GM18520 (cell line): ENCODE measurements around the gene CHD2.

Source experiments
- ATAC-seq: cut with Tn5 transposase; IDR thresholded peaks from one replicate; pipeline ENCODE4 v1.9.1; 2021; ENCODE audit not compliant: unreplicated experiment

CHD2 gene

GRCh38 chr15:93063796-93064690, 163.9 kb downstream of the CHD2 start:
- no peak for ATAC-seq

GRCh38 chr15:93065641-93066045, 165.5 kb downstream of the CHD2 start:
- no peak for ATAC-seq

GRCh38 chr15:93066224-93066681, 166.1 kb downstream of the CHD2 start:
- no peak for ATAC-seq

GRCh38 chr15:93066834-93067648, 166.9 kb downstream of the CHD2 start:
- no peak for ATAC-seq

GRCh38 chr15:93067649-93068085, 167.5 kb downstream of the CHD2 start:
- ATAC-seq = no peak

- ATAC-seq = no peak
Observed at GRCh38 chr15:93068581-93069199, 168.6 kb downstream of the CHD2 start.

- ATAC-seq = no peak
Observed at GRCh38 chr15:93070132-93070531, 170.0 kb downstream of the CHD2 start.

- no peak for ATAC-seq
Observed at GRCh38 chr15:93070551-93071296, 170.6 kb downstream of the CHD2 start.

GRCh38 chr15:93071469-93071936, 171.4 kb downstream of the CHD2 start:
- no peak for ATAC-seq

GRCh38 chr15:93072011-93072410, 171.9 kb downstream of the CHD2 start:
- ATAC-seq = no peak

- no peak for ATAC-seq
Observed at GRCh38 chr15:93072411-93073394, 172.6 kb downstream of the CHD2 start.

GRCh38 chr15:93073465-93073952, 173.4 kb downstream of the CHD2 start:
- no peak for ATAC-seq

- ATAC-seq = no peak
Observed at GRCh38 chr15:93074599-93074998, 174.5 kb downstream of the CHD2 start.

GRCh38 chr15:93076217-93076616, 176.1 kb downstream of the CHD2 start:
- ATAC-seq = no peak

- no peak for ATAC-seq
Observed at GRCh38 chr15:93076875-93077274, 176.8 kb downstream of the CHD2 start.
